CD14-positive monocyte (primary cell): ENCODE measurements around the gene ZDHHC17. TPM values are rescaled to one million over a fixed set of nuclear protein-coding genes. Genes with fewer than 3 reads are reported as not detected.

ENCODE experiments used
- DNase-seq, 3 donors: peaks; one replicate each; pipeline ENCODE4 v3.0.0-alpha.2; 2011 to 2022
- H2AFZ ChIP-seq: 2 replicates; pipeline ENCODE4 v1.6.0; 2012; ENCODE audit warnings: mild to moderate bottlenecking, low read depth, low read length, inconsistent platforms; ENCODE audit not compliant: insufficient read depth, poor library complexity, severe bottlenecking
- H3K27ac ChIP-seq, 2 donors: 1 replicate in 1 of 2; 2 replicates in 1 of 2; pipeline ENCODE4 v1.5.1; 2012 to 2013; ENCODE audit warnings: low read length in 2 of 2, control low read depth in 1 of 2, inconsistent platforms in 1 of 2, low read depth in 1 of 2, mild to moderate bottlenecking in 1 of 2
- H3K27me3 ChIP-seq, 2 donors: one replicate each; pipeline versions ENCODE4 v1.6.0 to v1.6.1; 2011 to 2013; ENCODE audit warnings: low read length in 2 of 2; ENCODE audit not compliant: control insufficient read depth in 2 of 2, insufficient read depth in 2 of 2
- H3K36me3 ChIP-seq, 2 donors: replicated peaks in 1 of 2; 1 replicate in 1 of 2; 2 replicates in 1 of 2; pipeline versions ENCODE4 v1.5.1 to v1.6.1; 2012 to 2013; ENCODE audit warnings: low read length in 2 of 2, control low read depth in 1 of 2, inconsistent platforms in 1 of 2, mild to moderate bottlenecking in 1 of 2; ENCODE audit not compliant: insufficient read depth in 2 of 2, control insufficient read depth in 1 of 2
- H3K4me1 ChIP-seq, 2 donors: 1 replicate in 1 of 2; 2 replicates in 1 of 2; pipeline versions ENCODE4 v1.5.1 to v1.6.1; 2012 to 2013; ENCODE audit warnings: low read length in 2 of 2, control low read depth in 1 of 2, inconsistent platforms in 1 of 2, mild to moderate bottlenecking in 1 of 2, moderate library complexity in 1 of 2; ENCODE audit not compliant: insufficient read depth in 2 of 2, control insufficient read depth in 1 of 2
- H3K4me2 ChIP-seq: replicated peaks from 2 replicates; pipeline ENCODE3; 2012; ENCODE audit warnings: low read length, moderate library complexity, mild to moderate bottlenecking; ENCODE audit not compliant: poor library complexity, severe bottlenecking; ENCODE audit errors: extremely low read depth
- H3K4me3 ChIP-seq, 3 experiments: fragments of 200-600 bp in 1 of 3; sonication (generic) in 1 of 3; replicated peaks in 1 of 3; 1 replicate in 2 of 3; 2 replicates in 1 of 3; pipeline ENCODE4 v1.5.1; 2011 to 2013; ENCODE audit warnings: low read length in 3 of 3, mild to moderate bottlenecking in 3 of 3, control low read depth in 2 of 3, low read depth in 2 of 3, inconsistent platforms in 1 of 3, moderate library complexity in 1 of 3
- H3K79me2 ChIP-seq: 2 replicates; pipeline ENCODE4 v1.6.0; 2012; ENCODE audit warnings: mild to moderate bottlenecking, control low read depth, inconsistent platforms, low read length, moderate library complexity; ENCODE audit not compliant: insufficient read depth
- H3K9ac ChIP-seq: 2 replicates; pipeline ENCODE4 v1.6.0; 2017; ENCODE audit warnings: low read length, mild to moderate bottlenecking; ENCODE audit not compliant: insufficient read depth, poor library complexity, severe bottlenecking
- H3K9me3 ChIP-seq, 2 donors: replicated peaks in 1 of 2; 1 replicate in 1 of 2; 2 replicates in 1 of 2; pipeline versions ENCODE4 v1.5.1 to v1.6.1; 2012 to 2013; ENCODE audit warnings: low read length in 2 of 2, control low read depth in 1 of 2; ENCODE audit not compliant: control insufficient read depth in 1 of 2, insufficient read depth in 1 of 2
- H4K20me1 ChIP-seq: 2 replicates; pipeline ENCODE4 v1.6.0; 2012; ENCODE audit warnings: mild to moderate bottlenecking, low read length, control low read depth, moderate library complexity; ENCODE audit not compliant: insufficient read depth
- H3K27ac Mint-ChIP-seq, 7 donors: one replicate each; pipeline ENCODE4 v1.8.0; 2020; ENCODE audit warnings: mild to moderate bottlenecking in 7 of 7, mixed read lengths in 7 of 7, moderate library complexity in 6 of 7, inconsistent platforms in 2 of 7
- H3K27me3 Mint-ChIP-seq, 3 donors: one replicate each; pipeline ENCODE4 v1.8.0; 2021 to 2022; ENCODE audit warnings: low read depth in 3 of 3, mild to moderate bottlenecking in 3 of 3, mixed read lengths in 3 of 3, moderate library complexity in 3 of 3, inconsistent platforms in 1 of 3
- H3K36me3 Mint-ChIP-seq, 2 donors: one replicate each; pipeline ENCODE4 v1.8.0; 2020; ENCODE audit warnings: mixed read lengths in 2 of 2, inconsistent platforms in 1 of 2, mild to moderate bottlenecking in 1 of 2
- H3K4me1 Mint-ChIP-seq: one replicate; pipeline ENCODE4 v1.8.0; 2020; ENCODE audit warnings: mild to moderate bottlenecking, mixed read lengths
- H3K4me3 Mint-ChIP-seq, 2 donors: one replicate each; pipeline ENCODE4 v1.8.0; 2020; ENCODE audit warnings: mild to moderate bottlenecking in 2 of 2, mixed read lengths in 2 of 2, moderate library complexity in 1 of 2
- H3K9me3 Mint-ChIP-seq, 7 donors: one replicate each; pipeline ENCODE4 v1.8.0; 2020 to 2022; ENCODE audit warnings: mixed read lengths in 7 of 7, mild to moderate bottlenecking in 6 of 7, moderate library complexity in 6 of 7, inconsistent platforms in 2 of 7
- WGBS: methylation state at CpG from one replicate; pipeline ENCODE4 v1.1.5; 2013; ENCODE audit warnings: missing lambda C conversion rate; ENCODE audit not compliant: insufficient coverage; 5-methylcytosine and 5-hydroxymethylcytosine counted together
- intact Hi-C, 2 donors: fragments of 100-400 bp; cut with micrococcal nuclease; formaldehyde crosslinking; loops; one replicate each; pipeline versions ENCODE4 v1.15.0 to v1.15.1; 2023
- polyA plus RNA-seq, 3 donors: library from polyadenylated mRNA; depleted of rRNA in 1 of 3; unstranded in 2 of 3; stranded (reverse) in 1 of 3; fragments of 300-500 nt in 2 of 3; fragments of >200 nt in 1 of 3; fragmentation: Illumina TruSeq in 2 of 3; gene quantifications; 1 replicate in 2 of 3; 2 replicates in 1 of 3; pipeline ENCODE4 v1.2.3, GENCODE V29; 2012 to 2021
- TF ChIP-seq, protein P1 (sequence below): fragments of 200-600 bp; IDR thresholded peaks from one replicate; pipeline ENCODE4 v1.8.0; 2022; ENCODE audit warnings: antibody characterized with exemption, mild to moderate bottlenecking

The ZDHHC17 gene
- polyA plus RNA-seq, 3 donors: 4.6 to 31.4 (median 9.3) TPM

DNA sequence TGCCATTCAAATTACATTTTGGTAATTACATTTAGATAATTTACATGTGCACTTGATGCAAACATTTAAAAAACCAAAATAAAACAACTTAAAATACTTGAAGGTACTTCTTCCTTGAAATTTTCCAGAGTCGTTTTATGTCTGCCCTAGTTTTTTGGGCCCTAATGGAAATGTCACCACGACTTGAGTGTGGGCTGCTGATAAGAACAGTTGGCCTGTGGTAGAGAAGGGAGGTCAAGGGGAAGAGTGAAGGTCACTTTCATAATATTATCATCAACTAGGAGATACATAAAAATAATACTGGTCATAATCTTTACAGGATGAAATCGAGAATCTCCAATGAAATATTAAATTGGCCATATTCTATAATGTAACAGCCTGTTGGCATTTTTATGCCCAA, 23.1 kb downstream of the ZDHHC17 start:
- TF ChIP-seq, protein P1, sequence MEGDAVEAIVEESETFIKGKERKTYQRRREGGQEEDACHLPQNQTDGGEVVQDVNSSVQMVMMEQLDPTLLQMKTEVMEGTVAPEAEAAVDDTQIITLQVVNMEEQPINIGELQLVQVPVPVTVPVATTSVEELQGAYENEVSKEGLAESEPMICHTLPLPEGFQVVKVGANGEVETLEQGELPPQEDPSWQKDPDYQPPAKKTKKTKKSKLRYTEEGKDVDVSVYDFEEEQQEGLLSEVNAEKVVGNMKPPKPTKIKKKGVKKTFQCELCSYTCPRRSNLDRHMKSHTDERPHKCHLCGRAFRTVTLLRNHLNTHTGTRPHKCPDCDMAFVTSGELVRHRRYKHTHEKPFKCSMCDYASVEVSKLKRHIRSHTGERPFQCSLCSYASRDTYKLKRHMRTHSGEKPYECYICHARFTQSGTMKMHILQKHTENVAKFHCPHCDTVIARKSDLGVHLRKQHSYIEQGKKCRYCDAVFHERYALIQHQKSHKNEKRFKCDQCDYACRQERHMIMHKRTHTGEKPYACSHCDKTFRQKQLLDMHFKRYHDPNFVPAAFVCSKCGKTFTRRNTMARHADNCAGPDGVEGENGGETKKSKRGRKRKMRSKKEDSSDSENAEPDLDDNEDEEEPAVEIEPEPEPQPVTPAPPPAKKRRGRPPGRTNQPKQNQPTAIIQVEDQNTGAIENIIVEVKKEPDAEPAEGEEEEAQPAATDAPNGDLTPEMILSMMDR: no peak
- H3K4me3 Mint-ChIP-seq: no peak overlapping the region
- Histone ChIP-seq H3K4me3 (no peak overlapping the region), H3K4me1 (no peaks in the 10 kb centered on the region), H3K4me2 (no peak overlapping the region), H2AFZ (no peak overlapping the region), H3K9ac (no peak overlapping the region), H3K27ac (no peak overlapping the region), H3K36me3 (peaks cover 0 to 17% of the 10 kb centered on the region in 2 donors), H3K9me3 (peaks cover 13 to 19% of the 10 kb centered on the region in 2 donors), H3K27me3 (no peaks in the 10 kb centered on the region), H4K20me1 (peaks cover 51% of the 10 kb centered on the region), H3K79me2 (peaks cover 60% of the 10 kb centered on the region)
- no peaks in the 10 kb centered on the region for H3K27me3 Mint-ChIP-seq
- WGBS: no CpG with 5 or more reads among the region's 3 CpGs
- peaks cover 13 to 21% of the 10 kb centered on the region in 2 donors for H3K36me3 Mint-ChIP-seq
- DNase-seq: no peak
- peaks cover 14 to 18% (median 16%) of the 10 kb centered on the region in 7 donors for H3K9me3 Mint-ChIP-seq
- intact Hi-C loops: no loop called here
- no peak overlapping the region for H3K27ac Mint-ChIP-seq
- H3K4me1 Mint-ChIP-seq: peaks cover 4% of the 10 kb centered on the region

DNA sequence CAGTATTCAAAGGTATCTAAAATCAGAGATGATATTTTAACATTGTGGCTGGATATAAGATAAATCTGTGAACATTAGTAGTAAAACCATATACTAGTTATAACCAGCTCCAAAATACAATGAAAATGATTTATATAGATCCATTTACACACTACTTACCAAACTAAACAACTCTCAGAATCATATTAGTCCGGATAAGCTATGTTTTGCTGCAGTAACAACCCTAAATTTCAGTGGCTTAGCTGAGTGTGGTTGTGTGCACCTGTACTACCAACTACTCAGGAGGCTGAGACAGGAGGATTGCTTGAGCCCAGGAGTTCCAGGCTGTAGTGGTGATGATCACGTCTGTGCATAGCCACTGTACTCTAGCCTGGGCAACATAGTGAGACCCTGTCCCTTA, 23.8 kb downstream of the ZDHHC17 start:
- intact Hi-C loops: no loop called here
- Mint-ChIP-seq H3K27ac (no peak overlapping the region), H3K4me3 (no peak overlapping the region), H3K4me1 (peaks cover 4% of the 10 kb centered on the region), H3K36me3 (peaks cover 7 to 14% of the 10 kb centered on the region in 2 donors), H3K27me3 (no peaks in the 10 kb centered on the region), H3K9me3 (peaks cover 9 to 13% (median 12%) of the 10 kb centered on the region in 7 donors)
- DNase-seq: no peak
- WGBS: no CpG with 5 or more reads among the region's 2 CpGs
- peaks cover 53% of the 10 kb centered on the region for H4K20me1 ChIP-seq
- no peak overlapping the region for H3K9ac ChIP-seq
- H3K27ac ChIP-seq: no peak overlapping the region
- H3K4me2 ChIP-seq: no peak overlapping the region
- H3K4me3 ChIP-seq: no peak overlapping the region
- no peaks in the 10 kb centered on the region for H3K27me3 ChIP-seq
- peaks cover 57% of the 10 kb centered on the region for H3K79me2 ChIP-seq
- H3K9me3 ChIP-seq: peaks cover 8 to 12% of the 10 kb centered on the region in 2 donors
- no peak overlapping the region for H2AFZ ChIP-seq
- TF ChIP-seq, protein P1: no peak
- H3K36me3 ChIP-seq: peaks cover 0 to 10% of the 10 kb centered on the region in 2 donors
- no peaks in the 10 kb centered on the region for H3K4me1 ChIP-seq
